Heart left ventricle (tissue), 13 donors: ENCODE data around the gene ELAVL1.

ENCODE experiments used
- CTCF ChIP-seq, 12 donors: fragments of 200-600 bp; sonication (generic) in 4 of 12; IDR thresholded peaks; one replicate each; pipeline versions ENCODE4 v1.5.0 to v1.8.0; 2018 to 2022; ENCODE audit warnings: antibody characterized with exemption in 12 of 12, mild to moderate bottlenecking in 5 of 12
- POLR2A ChIP-seq, 2 donors: fragments of 450-650 bp; IDR thresholded peaks; one replicate each; pipeline ENCODE4 v1.6.1; 2017; ENCODE audit warnings: antibody characterized with exemption in 2 of 2, mild to moderate bottlenecking in 2 of 2, moderate library complexity in 2 of 2
- donor health status: ischemic (EF 13 %, LVEDD 7.1; RV severe dilation, severe dysfunction).
- donor health status: DM: no; HTN: yes; CAD: no.
- donor health status: DM: no; HTN: no; CAD: no.
- donor health status: ischemic (EF 25% LVEDD 6.9; RV normal size, moderate dysfunction).
- donor health status: ischemic (EF 25% LVEDD 5.7; RV mildly dilated, moderate dysfunction).
- donor health status: ischemic (EF 35%, LVEDD 5.7; RV mildly dilated, moderate dysfunction).
- donor health status: nonischemic (EF 11% LVEDD 7.7; RV severe dilation, severe dysfunction).
- donor health status: DM: yes; HTN: yes; CAD: no.
- donor health status: PGD.
- donor health status: ischemic (EF 29% LVEDD 5.4; RV normal size, mild dysfunction).
- donor health status: nonischemic (EF 23%, LVEDD 6.1; RV moderate dilation, normal function).

DNA sequence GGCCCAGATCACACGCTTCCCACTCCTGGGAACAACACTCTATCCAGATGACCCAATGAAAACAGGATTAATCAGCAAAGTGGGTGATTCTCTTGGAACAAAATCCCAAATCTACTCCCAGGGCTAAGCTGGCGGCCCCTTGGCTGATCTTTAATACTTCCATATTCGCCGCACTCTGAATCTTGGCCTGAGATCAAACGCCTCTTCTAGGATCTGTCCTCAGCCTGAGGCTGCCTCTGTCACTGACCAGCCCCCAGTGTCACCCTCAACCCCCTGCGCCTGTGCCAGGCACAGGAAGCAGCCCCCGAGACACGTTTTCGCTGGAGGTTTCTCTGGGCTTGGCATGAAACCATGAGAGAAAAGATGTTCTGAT lies 77.1 kb downstream of the ELAVL1 start:
- TF ChIP-seq CTCF (IDR thresholded peaks at IDR 0.05) = no peak
- TF ChIP-seq POLR2A (IDR thresholded peaks at IDR 0.05) = no peak
